Measurements from ENCODE around the gene ULK4.

Gene ULK4

DNA sequence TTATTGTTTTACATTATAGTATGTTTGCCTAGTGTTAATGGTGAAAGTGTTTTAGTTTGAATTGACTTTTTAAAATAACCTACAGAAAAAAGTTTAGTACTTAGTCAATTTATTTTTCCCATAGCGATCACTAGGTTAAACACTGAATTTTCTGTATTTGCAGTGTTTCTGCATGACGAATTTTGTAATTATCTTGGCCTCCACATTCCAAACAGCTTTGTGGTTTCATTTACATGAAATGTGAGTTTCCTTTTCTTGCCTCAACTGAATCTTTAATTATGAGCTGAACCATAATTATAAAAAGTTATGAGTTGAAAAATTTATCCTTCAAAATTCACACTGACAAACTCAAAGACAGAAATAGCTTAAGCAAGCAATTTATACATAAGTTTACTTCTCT, 527.1 kb downstream of the ULK4 start:
- no peak overlapping the region for H3K4me3 ChIP-seq (ENCODE audit: low read length)
- TF ChIP-seq CTCF (conservative IDR thresholded peaks at IDR 0.05; ENCODE audit: low read depth, low read length) = no peak
- peak; percentile 25 for DNase-seq (ENCODE audit: low read depth)

DNA sequence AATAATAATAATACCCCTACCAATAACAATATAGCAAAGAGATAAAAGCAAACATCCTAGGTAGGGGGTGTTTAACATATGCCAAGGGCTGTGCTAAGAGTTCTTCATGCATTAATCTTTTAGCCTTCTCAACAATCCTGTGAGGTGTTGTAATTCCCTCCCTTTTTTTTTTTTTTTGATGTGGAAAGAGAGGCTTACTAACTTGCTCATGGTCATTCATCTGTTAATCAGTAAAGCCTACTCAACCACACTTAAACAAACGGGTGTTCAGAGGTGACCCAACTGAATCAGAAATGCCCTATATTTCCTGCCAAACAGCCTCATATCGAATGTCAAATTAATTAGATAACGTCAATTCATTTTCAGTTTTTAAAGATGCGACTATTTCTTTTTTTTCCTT, 530.5 kb downstream of the ULK4 start:
- H3K4me3 ChIP-seq (ENCODE audit: low read length) = no peak overlapping the region
- DNase-seq (ENCODE audit: low read depth) = peak; percentile 27
- TF ChIP-seq CTCF (conservative IDR thresholded peaks at IDR 0.05; ENCODE audit: low read depth, low read length) = no peak

GRCh38 chr3:41430886-41431285, 531.0 kb downstream of the ULK4 start:
- no peak overlapping the region for H3K4me3 ChIP-seq (ENCODE audit: low read length)
- DNase-seq (ENCODE audit: low read depth) = no peak
- no peak for TF ChIP-seq CTCF (conservative IDR thresholded peaks at IDR 0.05; ENCODE audit: low read depth, low read length)

DNA sequence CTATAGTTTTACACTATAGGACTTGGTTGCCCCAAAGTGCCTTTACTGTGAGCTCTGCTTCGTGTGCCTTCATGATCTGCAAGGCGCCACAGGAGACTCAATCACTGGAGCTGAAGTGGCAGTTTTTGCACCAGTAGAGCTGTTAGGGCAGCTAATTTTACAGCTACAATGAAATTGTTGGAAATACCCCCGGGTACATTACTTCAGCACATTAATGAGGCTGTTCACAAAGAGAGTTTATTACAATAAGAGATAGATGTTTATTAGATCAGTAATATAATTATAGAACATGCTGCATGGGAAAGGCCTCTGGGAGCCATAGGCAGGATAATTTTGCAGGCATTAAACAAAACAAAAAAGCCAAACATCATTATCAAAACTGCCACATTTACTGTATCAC, 531.5 kb downstream of the ULK4 start:
- H3K4me3 ChIP-seq (ENCODE audit: low read length) = no peak overlapping the region
- TF ChIP-seq CTCF (conservative IDR thresholded peaks at IDR 0.05; ENCODE audit: low read depth, low read length) = no peak
- DNase-seq (ENCODE audit: low read depth) = no peak

DNA sequence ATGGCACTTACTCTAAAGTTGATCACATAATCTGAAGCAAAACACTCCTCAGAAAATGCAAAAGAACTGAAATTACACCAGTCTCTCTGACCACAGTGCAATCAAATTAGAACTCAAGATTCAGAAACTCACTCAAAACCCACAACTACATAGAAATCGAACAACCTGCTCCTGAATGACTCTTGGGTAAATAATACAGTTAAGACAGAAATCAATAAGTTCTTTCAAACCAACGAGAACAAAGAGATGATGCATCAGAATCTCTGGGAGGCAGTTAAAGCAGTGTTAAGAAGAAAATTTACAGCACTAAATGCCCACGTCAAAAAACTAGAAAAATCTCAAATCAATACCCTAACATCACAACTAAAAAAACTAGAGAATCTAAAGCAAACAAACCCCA, 535.4 kb downstream of the ULK4 start:
- no peak for DNase-seq (ENCODE audit: low read depth)
- TF ChIP-seq CTCF (conservative IDR thresholded peaks at IDR 0.05; ENCODE audit: low read depth, low read length) = no peak
- H3K4me3 ChIP-seq (ENCODE audit: low read length) = no peak overlapping the region

- no peak for DNase-seq (ENCODE audit: low read depth)
- TF ChIP-seq CTCF (conservative IDR thresholded peaks at IDR 0.05; ENCODE audit: low read depth, low read length) = no peak
- no peak overlapping the region for H3K4me3 ChIP-seq (ENCODE audit: low read length)
These were observed 537.2 kb downstream of the ULK4 start for GRCh38 chr3:41424543-41425300.

GRCh38 chr3:41419809-41420208, 542.1 kb downstream of the ULK4 start:
- TF ChIP-seq CTCF (conservative IDR thresholded peaks at IDR 0.05; ENCODE audit: low read depth, low read length) = no peak
- no peak for DNase-seq (ENCODE audit: low read depth)
- H3K4me3 ChIP-seq (ENCODE audit: low read length) = no peak overlapping the region
